PC-9 (cell line): ENCODE results near the gene CERS5.

ENCODE experiments used
- CTCF ChIP-seq: fragments of 200-600 bp; sonication (generic); conservative IDR thresholded peaks from 2 replicates; pipeline ENCODE4 v1.6.1; 2017; ENCODE audit warnings: mixed run types, antibody characterized with exemption, mild to moderate bottlenecking, moderate library complexity
- EZH2 ChIP-seq: fragments of 200-600 bp; sonication (generic); IDR thresholded peaks from 2 replicates; pipeline ENCODE4 v1.8.0; 2017; ENCODE audit warnings: antibody characterized with exemption, low read depth

GRCh38 chr12:50103767-50104321 is 63.3 kb downstream of the CERS5 start, which contains the start of gene GPD1:
- TF ChIP-seq CTCF (no peak), EZH2 (no peak)
